Measurements from ENCODE around the gene APOH.

- TF ChIP-seq CTCF (IDR thresholded peaks at IDR 0.05) (no peak), SIN3A (IDR thresholded peaks at IDR 0.05; ENCODE audit: borderline replicate concordance, insufficient read depth, low read depth, low read length) (no peak), POLR2AphosphoS5 (IDR thresholded peaks at IDR 0.05; ENCODE audit: low read depth, low read length) (no peak), TCF7L2 (IDR thresholded peaks at IDR 0.05; ENCODE audit: low read depth, low read length) (no peak), REST (IDR thresholded peaks at IDR 0.05; ENCODE audit: insufficient read depth in 1 of 2, low read depth in 2 of 2, low read length in 1 of 2) (no peak)
These were observed 33.6 kb upstream of the APOH start for GRCh38 chr17:66262767-66263166.
